Measurements from ENCODE around the gene VGF.
A peak's percentile ranks its signal among the peaks of the same experiment; 100 is the strongest.

Gene VGF

GRCh38 chr7:101154693-101155102 lies 10.7 kb downstream of the VGF start:
- TF ChIP-seq CTCF (IDR thresholded peaks at IDR 0.05), result no peak
- Mint-ChIP-seq H3K27ac (no peak overlapping the region), H3K4me3 (peak overlapping the region; percentile 87)

GRCh38 chr7:101153969-101154692 lies 11.2 kb downstream of the VGF start, which contains the start of gene AP1S1:
AP1S1 (plus strand) TSS chr7:101154476; CDS start chr7:101154515, 39 bp downstream.
- Mint-ChIP-seq H3K4me3 (peak within 1 kb of the TSS; percentile 87), H3K27ac (no peak within 1 kb of the TSS), H3K36me3 (ENCODE audit: low read depth) (peaks cover 24% of the 10 kb centered on the region), H3K9me3 (peaks cover 4% of the 10 kb centered on the region), H3K4me1 (peaks cover 25% of the 10 kb centered on the region), H3K27me3 (ENCODE audit: low read depth, poor library complexity) (peaks cover 20% of the 10 kb centered on the region)
- DNase-seq, result peak; percentile 96
- no peak for TF ChIP-seq CTCF (IDR thresholded peaks at IDR 0.05)

More at GRCh38 chr7:101154693-101155102, 10.7 kb downstream of the VGF start:
- H3K36me3 Mint-ChIP-seq (ENCODE audit: low read depth), result peaks cover 29% of the 10 kb centered on the region
- peaks cover 31% of the 10 kb centered on the region for H3K4me1 Mint-ChIP-seq
- DNase-seq, result no peak
- peaks cover 15% of the 10 kb centered on the region for H3K27me3 Mint-ChIP-seq (ENCODE audit: low read depth, poor library complexity)
- H3K9me3 Mint-ChIP-seq, result peaks cover 4% of the 10 kb centered on the region

GRCh38 chr7:101151908-101152651 lies 13.3 kb downstream of the VGF start:
- no peak overlapping the region for H3K4me3 Mint-ChIP-seq
- peaks cover 4% of the 10 kb centered on the region for H3K9me3 Mint-ChIP-seq
- DNase-seq, result no peak
- H3K36me3 Mint-ChIP-seq (ENCODE audit: low read depth), result peaks cover 9% of the 10 kb centered on the region
- peaks cover 24% of the 10 kb centered on the region for H3K27me3 Mint-ChIP-seq (ENCODE audit: low read depth, poor library complexity)
- TF ChIP-seq CTCF (IDR thresholded peaks at IDR 0.05), result no peak
- peaks cover 23% of the 10 kb centered on the region for H3K4me1 Mint-ChIP-seq
- H3K27ac Mint-ChIP-seq, result no peak overlapping the region

GRCh38 chr7:101140746-101141382 lies 24.5 kb downstream of the VGF start:
- Mint-ChIP-seq H3K4me1 (peaks cover 46% of the 10 kb centered on the region), H3K27me3 (ENCODE audit: low read depth, poor library complexity) (peaks cover 33% of the 10 kb centered on the region), H3K36me3 (ENCODE audit: low read depth) (no peaks in the 10 kb centered on the region), H3K27ac (peak overlapping the region; percentile 25), H3K9me3 (no peaks in the 10 kb centered on the region), H3K4me3 (no peak overlapping the region)
- no peak for TF ChIP-seq CTCF (IDR thresholded peaks at IDR 0.05)
- no peak for DNase-seq

GRCh38 chr7:101140339-101140699 lies 25.1 kb downstream of the VGF start:
- no peak for DNase-seq
- H3K27me3 Mint-ChIP-seq (ENCODE audit: low read depth, poor library complexity), result peaks cover 28% of the 10 kb centered on the region
- H3K36me3 Mint-ChIP-seq (ENCODE audit: low read depth), result no peaks in the 10 kb centered on the region
- H3K27ac Mint-ChIP-seq, result peak overlapping the region; percentile 96
- peaks cover 46% of the 10 kb centered on the region for H3K4me1 Mint-ChIP-seq
- H3K4me3 Mint-ChIP-seq, result peak overlapping the region; percentile 25
- TF ChIP-seq CTCF (IDR thresholded peaks at IDR 0.05), result no peak
- no peaks in the 10 kb centered on the region for H3K9me3 Mint-ChIP-seq
